Kidney tubule cell (primary cell): Measurements from ENCODE around the gene SGCG.

Experiments used
- DNase-seq: peaks from one replicate; pipeline ENCODE4 v3.0.0-alpha.2; 2018; ENCODE audit warnings: low spot score

The SGCG gene

DNA sequence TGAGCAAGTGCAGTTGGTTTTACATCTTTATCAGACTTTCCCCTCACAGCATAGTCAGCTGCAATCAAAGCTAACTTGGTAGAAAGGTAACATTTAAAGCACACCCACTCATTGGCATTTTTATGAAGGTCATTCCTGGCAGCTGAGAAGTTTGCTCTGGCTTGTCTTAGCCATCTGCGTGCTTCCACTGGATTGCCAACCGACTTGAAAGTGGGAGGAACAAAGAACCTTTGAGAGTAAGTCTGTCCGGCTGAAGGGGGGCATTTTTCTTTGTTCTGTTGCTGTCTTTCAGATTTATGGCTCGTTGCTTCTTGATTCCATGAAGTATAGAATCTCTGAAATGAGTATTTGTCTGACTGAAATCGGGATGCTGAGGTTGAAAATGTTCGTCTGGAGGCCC is 149.6 kb downstream of the SGCG start:
- DNase-seq = no peak

DNA sequence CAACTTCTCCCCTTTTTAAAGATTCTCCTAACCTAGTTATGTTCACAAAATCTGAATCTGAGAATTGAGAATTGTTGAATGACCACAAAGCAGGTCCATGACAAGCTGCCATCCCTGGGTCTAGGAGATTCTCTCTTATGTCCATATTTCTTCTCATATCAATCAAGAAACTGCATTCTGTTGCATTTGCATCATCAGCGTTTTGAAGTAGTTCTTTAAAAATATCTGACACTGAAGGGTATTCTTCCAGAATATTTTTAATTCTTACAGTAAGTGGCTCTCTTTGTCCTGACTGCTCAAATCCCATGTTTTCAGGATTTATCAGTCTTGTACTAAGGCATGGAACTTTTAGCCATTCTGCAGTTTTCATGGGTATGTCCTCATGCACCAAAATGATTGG is 158.4 kb downstream of the SGCG start:
- DNase-seq = no peak

DNA sequence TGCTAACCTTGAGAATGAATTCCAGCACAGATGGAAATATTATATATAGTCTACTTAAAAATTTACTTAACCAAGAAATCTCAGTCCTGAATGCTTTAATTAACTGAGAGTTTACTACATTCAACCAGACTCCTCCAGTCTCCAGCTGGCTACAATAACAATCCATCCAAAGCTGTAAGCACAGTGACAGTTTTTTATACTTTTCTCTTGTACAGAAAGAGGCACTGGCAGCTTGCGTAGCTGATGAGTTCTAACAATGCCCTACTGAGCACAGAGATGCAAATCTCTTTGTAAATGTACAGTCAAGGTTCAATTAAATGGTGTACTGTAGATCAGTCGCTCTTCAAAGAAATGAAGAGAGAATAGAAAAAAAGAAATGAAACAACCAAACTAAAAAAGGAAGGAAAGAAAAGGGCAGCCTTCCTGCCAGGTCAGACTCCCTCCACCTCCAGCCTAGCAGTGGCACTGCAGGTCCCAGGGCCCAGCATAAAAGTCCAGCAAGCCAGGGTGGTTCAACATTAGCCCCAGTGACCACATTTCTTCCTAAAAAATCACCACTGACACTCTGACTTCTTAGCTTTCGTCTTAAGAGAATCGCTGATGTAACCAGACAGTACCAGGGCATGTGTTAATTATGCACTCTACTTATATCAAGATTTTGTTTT is 164.3 kb downstream of the SGCG start:
- DNase-seq = no peak

DNA sequence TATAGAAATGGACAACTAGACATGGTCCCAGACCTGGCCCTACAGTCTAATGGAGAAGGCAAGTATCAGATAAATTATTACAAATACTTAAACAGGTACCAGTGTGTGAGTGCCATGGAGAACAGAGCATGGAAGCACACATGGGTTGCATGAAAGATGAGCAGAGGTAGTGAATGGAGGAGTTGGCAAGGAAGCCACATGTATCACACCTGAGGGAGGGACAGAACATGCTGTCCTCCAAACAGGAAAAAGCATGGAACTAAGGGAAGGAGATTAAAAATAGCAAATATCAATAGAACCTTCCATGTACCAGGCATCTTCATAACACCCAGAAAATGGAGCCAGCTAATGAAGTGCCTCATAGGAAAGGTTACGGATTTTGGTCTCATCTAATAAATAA is 166.8 kb downstream of the SGCG start:
- DNase-seq = no peak

DNA sequence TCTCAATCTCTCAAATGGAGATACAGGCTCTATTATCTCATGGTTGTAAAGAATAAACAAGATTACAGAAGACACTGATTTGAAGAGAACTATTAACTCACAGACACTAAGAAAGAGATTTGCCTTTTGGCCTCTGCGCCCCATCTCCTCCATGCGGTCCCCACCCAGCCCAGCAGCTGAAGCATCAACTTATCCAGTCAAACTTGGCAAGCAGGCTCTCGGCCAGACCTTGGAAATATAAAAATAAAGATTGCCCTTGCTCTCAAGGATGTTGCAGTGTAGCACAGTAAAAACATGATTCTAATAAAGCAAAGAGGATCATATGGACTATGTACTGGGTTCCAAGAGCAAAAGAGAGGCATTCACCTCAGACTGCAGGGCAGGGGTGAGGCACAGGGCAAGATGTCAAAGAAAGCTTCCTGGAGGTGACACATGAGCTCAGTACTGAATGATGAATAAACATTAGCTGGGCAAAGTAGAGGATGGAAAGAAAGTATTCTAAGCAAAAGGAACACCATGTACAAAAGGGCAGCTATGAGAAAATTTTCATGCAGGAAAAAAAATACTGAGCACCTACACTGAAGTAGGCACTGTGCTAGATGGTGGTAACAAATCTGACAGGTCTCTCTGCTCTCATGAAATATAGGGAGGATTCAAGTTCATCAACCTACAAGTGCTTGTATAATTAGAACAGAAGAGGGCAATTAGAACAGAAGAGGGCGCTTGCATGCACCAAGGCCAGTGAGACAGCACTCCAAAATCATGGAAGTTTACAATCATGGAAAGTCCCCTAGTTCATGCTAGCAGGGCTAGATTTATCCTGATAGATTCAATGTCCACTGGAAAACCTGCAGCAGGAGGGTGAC is 167.7 kb downstream of the SGCG start:
- peak; percentile 42 for DNase-seq

DNA sequence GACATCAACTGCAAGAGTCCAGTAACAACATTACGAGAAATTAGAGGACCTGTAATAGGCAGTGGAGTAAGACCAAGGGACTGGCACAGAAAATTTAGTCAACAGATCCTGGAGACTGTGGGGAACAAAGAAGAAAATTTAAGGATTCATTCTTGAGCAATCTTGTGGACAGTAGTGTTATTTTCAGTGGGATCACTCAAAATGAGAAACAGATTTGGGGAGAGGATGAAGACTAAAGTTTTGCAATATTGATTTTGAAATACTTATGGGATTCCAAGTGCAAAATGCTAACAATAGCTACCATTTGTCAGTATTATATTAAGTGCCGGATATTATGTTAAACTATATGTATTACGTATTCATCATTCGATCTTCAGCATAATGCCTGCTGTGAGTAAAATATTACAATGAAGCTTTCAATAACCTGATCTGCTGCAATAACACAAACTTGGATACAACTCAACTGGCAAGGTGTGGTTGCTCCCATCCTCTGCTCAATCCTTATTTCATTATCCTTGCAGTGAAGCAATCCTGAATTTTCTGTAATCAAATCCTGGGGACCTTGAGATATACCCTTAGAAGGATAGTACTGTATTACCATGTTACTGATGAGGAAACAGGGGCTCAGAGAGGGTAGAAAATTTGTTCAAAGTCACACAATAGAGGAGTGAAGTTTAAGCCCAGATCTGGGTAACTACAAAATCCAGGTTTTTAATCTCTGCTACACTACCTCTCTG is 168.6 kb downstream of the SGCG start:
- no peak for DNase-seq

DNA sequence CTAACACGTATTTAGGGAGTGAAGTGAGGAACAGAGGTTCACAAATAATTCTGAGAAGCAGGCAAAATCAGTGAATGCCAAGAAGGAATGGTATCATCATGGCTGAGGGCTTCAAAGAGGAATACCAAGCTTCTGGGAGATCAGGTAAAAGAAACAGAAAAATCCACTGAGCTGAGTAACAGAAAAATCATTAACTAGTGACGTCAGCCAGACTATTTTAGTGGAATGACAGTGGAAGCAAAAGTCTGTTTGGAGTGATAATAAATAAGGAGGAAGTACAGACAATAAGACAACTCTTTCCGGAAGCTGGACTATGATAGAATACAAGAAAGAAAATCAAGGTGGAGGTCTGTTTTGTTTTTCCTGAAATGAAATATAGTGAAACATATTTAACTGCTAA is 169.2 kb downstream of the SGCG start:
- peak; percentile 93 for DNase-seq

DNA sequence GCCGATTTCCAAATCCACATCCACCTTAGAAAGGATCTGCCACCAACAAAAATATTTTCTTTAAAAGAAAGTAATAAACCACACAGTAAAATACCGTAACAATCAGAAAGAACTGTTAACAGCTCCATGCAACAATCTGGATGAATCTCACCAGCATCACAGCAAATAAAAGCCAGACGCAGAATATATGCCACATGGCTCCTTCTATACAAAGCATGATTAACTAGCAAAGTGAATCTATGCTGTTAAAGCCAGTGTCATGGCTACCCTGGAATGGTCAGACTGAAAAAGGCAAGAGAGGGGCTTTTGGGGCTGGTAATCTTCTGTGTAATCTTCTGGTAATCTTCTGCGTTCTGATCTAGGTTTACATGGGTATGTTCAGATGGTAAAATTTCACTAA is 171.4 kb downstream of the SGCG start:
- no peak for DNase-seq

DNA sequence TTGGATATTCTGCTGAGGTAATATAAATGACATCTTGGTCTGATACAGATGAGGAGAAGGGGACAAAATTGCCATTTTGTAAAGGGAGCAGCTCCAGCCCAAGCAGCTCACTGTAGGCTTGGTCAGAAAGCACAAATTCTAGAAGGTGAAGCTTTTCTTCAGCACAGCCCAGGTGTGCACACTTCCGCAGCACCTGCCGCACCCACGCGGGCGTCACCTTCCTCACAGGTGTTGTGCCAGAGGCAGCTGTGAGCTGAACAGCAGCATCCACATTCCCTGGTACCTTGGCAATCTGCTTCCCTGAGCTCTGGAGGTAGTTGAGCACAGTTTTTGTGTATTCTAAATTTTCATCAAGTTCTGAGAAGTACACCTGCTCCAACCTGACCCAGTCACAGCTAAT is 173.7 kb downstream of the SGCG start:
- no peak for DNase-seq

DNA sequence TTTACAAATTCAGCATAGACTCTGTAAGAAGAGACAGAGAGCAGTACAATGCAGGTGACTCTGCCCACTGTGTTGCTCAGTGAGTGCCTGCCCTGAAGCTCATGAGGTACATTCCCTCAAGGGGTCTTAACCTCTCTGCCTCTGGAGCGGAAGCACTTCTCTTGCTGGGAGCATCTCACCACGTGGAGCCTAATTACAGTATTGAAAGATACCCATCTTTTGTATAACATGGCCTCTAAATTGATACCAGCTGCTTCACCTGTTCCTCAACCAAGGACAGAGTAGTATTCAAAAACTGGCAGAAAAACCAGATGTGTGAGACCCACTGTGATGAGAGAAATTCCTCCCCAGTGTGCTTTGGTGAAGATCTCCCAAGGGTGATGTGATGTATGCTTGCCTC is 175.6 kb downstream of the SGCG start:
- DNase-seq = no peak

DNA sequence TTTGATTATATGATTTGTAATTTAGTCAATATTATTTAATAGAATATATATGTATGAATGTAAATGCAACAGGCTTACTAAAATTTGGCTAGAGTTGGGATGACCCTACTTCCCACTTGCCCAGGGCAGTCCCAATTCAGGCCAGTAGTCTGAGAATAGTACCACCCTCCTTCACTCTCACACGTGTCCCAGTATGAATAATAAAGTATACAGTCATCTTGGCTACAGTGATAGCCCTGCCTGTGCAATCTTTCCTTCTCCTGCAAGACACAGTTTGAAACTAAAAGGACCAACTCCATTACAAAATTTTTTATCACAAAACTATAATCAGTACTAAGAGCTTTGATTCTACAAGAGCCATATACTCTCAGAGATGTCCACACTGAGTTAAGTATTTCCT is 176.6 kb downstream of the SGCG start:
- DNase-seq = no peak

DNA sequence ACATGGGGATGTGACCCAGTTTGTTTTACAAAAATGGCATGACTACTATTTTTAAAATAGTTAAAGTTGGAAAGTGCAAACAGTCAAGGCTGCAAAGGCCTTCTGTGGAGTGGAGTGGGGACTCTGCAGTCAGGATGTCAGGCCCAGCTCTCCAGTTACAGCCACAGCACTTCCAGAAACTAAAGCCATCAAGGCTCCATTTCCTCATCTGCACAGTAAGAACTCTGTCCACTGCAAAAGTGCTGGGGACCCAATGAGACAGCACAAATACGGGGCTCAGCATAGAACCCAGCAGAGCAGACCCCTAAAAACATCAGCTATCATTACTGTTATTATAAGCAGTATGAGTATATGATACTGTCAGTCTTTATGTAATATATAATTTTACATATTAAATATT is 179.1 kb downstream of the SGCG start:
- DNase-seq = no peak

DNA sequence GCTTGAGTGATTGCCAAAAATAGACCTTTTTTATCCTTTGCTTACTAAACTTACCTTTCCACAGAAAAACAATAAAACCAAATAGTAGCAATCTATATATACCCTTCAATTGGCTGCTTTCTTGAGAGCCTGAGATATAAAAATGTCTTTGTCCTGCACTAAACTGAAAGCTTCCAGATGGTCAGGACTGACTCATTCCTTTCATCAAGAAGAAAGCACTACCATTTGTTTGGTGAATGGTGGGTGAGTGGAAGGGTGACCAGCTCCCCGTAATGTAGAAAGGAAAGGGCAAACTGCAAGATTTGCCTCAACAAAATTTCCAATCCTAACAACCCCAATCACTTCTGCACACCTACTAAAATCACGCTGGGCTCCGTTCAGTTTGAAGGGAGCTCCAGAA is 184.9 kb downstream of the SGCG start:
- DNase-seq = no peak

DNA sequence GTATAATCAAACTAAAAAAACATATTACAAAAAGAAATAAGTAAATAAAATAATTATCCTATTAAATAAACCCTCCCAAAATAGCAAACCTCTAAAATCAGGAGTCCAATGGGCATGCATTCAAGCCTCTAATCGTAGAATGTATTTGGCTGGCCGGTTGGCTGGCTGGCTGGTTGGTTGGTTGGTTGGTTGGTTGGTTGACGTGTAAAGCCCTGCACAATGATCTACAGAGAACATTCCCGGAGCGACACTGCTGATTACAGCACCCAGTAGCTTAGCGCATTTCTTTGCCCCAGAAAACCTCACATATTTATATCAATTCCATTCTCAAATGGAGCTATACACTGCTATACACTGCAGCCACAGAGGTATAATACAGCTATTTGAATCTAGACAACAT is 187.1 kb downstream of the SGCG start:
- DNase-seq = no peak

DNA sequence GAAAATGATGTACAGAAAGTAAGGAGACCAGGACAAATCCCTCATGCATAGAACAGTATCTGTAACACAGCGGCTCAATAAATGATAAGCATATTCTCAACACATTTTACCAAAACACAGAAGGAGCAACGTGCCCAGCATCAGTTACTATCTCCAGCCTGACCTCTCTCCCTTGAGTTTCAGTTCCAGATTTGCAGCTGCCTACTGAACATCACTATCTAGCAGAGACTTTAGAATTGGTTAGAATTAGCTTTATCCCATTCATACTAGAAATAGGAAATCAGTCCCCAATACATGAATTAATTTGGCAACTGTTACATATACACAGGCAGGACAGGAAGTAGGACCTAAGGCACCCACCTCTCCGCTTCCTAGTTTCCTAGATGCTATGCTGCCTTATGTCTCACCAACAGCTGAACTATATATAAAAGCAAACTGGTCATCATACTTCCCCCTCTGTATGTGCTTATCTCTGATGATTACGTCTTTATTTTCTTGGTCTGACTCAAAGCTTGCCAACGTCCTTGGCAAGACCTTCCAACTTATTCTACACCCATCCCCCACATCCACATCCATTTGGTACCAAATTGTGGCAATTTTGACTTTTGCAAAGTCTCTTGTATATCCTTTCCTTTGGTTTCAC is 191.6 kb downstream of the SGCG start:
- DNase-seq = no peak
